Effector CD8-positive, alpha-beta T cell (primary cell): ENCODE data around the gene SLBP.
"Not testable (repeated sequence)": the region's sequence is repeated elsewhere in the genome, so short reads cannot be mapped to it uniquely, and the experiment has no call there.

Experiments
- DNase-seq: peaks from one replicate; lab custom pipeline; 2025; lab: John Stamatoyannopoulos, UW

The SLBP gene

GRCh38 chr4:1676605-1677525 lies 35.3 kb downstream of the SLBP start:
- DNase-seq = no peak

- no peak for DNase-seq
Observed at GRCh38 chr4:1675802-1676137, 36.3 kb downstream of the SLBP start.

DNA sequence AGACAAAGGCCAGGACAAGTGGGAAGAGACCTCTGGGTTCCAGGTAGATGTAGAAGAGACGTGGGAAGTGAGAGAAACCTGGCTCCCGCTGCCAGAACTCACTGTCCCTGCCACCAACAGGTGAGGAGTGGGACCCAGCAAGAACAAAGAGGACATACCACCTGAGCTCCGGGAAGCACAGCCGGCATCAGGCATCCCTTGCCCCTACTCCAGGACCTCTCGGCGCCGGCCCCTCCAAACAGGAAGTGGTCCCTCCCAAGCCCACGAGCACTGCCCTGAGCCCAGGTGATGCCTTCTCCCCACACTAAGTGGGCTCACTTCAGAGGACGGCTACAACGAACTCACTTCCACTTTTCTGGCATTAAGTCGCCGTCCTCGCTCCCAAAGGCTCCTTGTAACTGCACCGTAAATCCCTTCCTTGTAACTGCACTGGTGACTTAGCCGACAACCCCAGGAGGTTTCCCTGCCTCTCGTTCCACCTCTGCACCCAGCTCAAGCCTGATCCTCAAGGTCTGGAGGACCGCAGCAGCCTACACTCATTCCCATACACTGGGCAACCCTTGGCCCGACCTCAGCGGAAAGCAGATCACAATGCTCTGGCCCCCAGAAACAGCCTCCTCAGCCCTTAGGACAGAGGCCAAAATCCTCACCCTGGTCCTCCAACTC lies 36.9 kb downstream of the SLBP start:
- no peak for DNase-seq

- no peak for DNase-seq
Observed at GRCh38 chr4:1674682-1675081, 37.4 kb downstream of the SLBP start.

- DNase-seq = no peak
Observed at GRCh38 chr4:1673671-1674070, 38.4 kb downstream of the SLBP start.

- not testable (repeated sequence) for DNase-seq
Observed at GRCh38 chr4:1671011-1671410, 41.1 kb downstream of the SLBP start.

DNA sequence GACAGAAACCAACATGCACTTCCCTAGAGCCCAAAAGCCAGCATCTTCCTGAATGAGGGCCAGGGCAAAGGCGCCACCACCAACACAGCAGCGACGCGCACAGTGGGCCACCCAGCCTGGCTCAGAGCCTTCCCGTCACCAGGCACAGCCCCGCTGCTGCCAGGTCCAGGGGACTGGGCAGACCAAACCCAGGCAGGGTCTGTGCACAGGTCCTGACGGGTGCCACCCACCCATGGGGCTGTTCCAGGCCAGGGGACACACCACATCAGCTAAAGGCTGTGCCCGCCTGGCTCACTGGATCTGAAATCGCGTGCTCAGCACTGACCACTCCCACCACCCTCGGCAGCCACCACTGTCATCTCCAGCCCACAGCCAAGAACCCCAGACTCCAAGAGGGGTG lies 41.8 kb downstream of the SLBP start:
- DNase-seq = no peak

- no peak for DNase-seq
Observed at GRCh38 chr4:1669850-1670249, 42.3 kb downstream of the SLBP start.

DNA sequence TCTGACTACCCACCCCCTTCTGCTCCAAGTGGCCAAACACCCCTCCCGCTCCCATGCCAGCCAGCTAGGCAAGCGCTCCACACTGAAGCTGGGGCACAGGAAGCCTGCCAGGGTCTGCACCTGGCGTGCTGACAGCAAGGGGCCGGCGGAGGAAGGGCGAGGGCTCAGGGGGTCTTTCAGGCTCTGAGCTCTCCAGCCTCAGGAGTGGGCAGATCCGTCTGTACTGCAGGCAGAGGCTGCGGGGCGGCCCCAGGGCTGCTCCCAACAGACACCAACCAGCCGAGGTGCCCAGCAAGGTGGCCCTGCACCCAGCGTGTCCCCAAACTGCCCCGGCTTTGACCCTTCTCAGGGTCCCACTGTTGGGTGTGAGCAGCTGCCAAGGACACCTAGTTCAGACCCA lies 42.8 kb downstream of the SLBP start:
- no peak for DNase-seq

GRCh38 chr4:1668488-1668840 lies 43.7 kb downstream of the SLBP start:
- no peak for DNase-seq

GRCh38 chr4:1667273-1667672 lies 44.8 kb downstream of the SLBP start:
- no peak for DNase-seq

- no peak for DNase-seq
Observed at GRCh38 chr4:1666391-1666790, 45.7 kb downstream of the SLBP start.

- DNase-seq = no peak
Observed at GRCh38 chr4:1664141-1664540, 48.0 kb downstream of the SLBP start.

GRCh38 chr4:1663549-1663948 lies 48.6 kb downstream of the SLBP start:
- DNase-seq = no peak

GRCh38 chr4:1661695-1662094 lies 50.4 kb downstream of the SLBP start:
- DNase-seq = no peak

- no peak for DNase-seq
Observed at GRCh38 chr4:1660948-1661677, 51.0 kb downstream of the SLBP start.

DNA sequence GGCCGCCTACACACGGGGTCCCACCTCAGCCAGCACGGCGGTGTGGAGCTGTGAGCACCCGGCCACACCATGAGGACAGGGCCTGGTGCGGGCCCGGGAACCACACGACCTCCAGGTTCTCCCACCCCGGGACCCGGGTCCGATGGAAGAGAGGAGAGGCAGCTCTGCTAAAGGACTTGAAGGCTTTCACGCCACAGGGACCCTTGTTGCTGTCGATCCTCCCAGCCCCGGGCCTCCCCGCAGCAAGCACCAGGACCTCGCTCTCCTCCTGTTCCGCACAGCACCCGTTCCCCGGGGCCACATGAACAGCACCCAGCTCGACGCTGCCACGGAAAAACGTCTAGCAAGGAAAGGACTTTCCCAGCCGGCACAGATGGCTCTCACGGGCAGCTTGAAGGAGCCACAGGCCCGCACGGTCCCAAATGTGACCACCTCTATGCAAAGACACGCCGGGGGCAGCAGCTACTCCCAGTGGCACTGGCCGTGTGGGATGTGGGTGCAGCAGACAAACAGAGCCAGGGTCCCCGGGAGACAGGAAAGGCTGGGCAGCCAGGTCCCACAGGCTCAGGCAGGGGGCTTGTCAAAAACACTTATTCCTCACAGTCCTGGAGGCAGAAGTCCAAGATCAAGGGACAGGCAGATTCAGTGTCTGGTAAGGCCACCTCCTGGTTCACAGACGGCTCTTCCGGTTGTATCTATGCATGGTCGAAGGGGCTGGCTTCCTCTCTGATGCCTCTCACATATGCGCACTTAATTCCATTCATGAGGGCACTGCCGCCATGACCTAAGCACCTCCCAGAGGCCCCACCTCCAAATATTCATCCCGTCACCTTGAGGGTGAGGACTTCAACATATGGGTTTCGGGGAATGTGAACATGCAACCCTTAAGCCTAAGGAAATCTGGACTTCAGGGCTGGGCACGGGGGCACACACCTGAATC lies 52.7 kb downstream of the SLBP start:
- DNase-seq = no peak

DNA sequence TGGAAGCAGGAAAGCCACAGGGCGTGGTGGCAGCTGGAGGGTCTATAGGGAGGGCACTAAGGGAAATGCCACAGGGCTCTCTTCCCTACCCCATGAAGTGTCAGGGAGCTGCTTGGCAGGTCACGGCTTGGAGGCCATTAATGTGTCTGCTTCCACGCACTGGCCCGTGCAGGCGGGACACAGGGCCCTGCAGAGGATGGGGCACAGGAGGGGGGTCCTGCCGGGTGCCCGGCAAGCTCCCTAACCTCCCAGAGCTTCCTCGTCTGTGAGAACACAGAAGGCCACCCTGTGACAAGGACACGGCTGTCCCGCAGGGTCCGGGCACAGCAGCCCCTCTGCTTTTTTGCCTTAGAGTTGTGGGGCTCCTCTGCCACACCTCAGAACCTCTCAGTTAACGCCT lies 53.5 kb downstream of the SLBP start:
- DNase-seq = no peak

DNA sequence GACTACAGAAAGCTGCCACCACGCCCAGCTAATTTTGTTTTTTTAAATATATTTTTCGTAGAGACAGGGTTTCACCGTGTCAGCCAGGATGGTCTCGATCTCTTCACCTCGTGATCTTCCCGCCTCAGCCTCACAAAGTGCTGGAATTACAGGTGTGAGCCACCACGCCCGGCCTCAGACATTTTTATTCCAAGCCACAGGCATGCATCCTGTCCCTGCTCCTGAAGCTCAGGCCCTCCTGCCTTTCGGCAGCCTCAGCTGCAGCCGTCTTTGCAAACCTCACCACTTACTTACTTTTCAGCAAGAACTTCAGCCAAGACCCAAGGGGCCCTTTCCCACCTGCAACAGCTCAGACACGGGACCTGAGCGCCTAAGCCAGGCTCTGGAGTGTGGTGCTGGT lies 54.0 kb downstream of the SLBP start:
- no peak for DNase-seq

GRCh38 chr4:1656986-1657385 lies 55.1 kb downstream of the SLBP start:
- DNase-seq = no peak

DNA sequence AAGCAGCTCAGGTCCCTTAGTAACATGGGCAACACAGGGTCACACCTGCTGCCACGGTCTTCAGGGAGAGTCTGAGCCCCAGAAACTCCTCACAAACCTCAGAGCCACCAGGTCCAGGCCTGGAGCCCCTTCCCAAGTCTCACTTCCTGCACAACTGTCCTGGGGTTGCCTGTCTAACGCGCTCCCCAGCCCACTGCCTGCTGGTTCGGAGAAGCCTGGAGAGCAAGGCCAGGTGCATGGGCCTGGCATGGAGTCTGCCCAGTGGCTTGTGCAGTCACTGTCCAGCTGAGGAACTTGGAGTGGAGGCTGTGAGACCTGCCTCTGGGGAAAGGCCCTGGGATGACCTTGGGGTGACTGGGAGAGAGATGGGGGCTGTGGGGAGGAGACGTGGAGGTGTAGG lies 56.0 kb downstream of the SLBP start:
- no peak for DNase-seq

DNA sequence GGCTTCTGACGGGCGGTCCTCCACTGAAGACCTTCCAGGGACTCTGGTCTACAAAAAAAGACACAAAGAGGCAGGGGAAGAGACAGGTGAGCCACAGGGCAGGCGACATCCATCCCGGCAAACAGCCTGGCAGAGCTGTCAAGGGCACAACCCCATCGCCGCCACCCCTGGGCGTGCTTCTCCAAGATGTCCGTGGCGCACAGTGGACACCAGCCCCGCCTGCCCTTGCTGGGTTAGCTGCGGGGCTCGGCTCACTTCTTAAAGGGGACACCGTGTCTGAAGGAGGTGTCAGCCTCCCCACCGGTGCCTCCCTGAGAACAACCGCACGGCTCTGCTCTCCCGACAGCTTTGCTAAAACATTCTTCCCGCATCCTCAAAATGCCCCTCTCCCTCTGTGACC lies 56.4 kb downstream of the SLBP start:
- no peak for DNase-seq
